Testis (tissue), 2 donors: Measurements from ENCODE around the gene ASCC1.

Experiments used
- POLR2A ChIP-seq: fragments of 450-650 bp; IDR thresholded peaks from one replicate; pipeline ENCODE4 v1.6.1; 2017; ENCODE audit warnings: antibody characterized with exemption, mild to moderate bottlenecking, moderate library complexity
- TF ChIP-seq, protein P1 (sequence below), 3 experiments: fragments of 450-650 bp in 2 of 3; fragments of 200-600 bp in 1 of 3; sonication (generic) in 1 of 3; IDR thresholded peaks; one replicate each; pipeline ENCODE4 v1.5.1; 2016 to 2019; ENCODE audit warnings: antibody characterized with exemption in 3 of 3, mild to moderate bottlenecking in 2 of 3, moderate library complexity in 1 of 3

DNA sequence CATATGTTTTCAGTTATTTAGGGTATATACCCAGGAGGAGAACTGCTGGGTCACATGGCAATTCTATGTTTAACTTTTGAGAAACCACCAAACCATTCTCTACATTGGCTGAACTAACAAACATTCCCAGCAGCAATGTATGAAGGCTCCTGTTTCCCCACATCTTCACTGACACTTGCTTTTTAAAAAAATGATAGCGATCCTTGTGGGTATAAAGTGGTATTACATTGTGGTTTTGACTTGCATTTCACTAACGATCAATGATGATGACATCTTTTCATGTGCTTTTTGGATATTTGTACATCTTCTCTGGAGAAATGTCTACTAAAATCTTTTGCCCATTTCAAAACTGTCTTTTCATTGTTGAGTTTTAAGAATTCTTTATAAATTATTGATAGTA, 51.5 kb downstream of the ASCC1 start:
- TF ChIP-seq, protein P1, sequence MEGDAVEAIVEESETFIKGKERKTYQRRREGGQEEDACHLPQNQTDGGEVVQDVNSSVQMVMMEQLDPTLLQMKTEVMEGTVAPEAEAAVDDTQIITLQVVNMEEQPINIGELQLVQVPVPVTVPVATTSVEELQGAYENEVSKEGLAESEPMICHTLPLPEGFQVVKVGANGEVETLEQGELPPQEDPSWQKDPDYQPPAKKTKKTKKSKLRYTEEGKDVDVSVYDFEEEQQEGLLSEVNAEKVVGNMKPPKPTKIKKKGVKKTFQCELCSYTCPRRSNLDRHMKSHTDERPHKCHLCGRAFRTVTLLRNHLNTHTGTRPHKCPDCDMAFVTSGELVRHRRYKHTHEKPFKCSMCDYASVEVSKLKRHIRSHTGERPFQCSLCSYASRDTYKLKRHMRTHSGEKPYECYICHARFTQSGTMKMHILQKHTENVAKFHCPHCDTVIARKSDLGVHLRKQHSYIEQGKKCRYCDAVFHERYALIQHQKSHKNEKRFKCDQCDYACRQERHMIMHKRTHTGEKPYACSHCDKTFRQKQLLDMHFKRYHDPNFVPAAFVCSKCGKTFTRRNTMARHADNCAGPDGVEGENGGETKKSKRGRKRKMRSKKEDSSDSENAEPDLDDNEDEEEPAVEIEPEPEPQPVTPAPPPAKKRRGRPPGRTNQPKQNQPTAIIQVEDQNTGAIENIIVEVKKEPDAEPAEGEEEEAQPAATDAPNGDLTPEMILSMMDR (IDR thresholded peaks at IDR 0.05) = no peak
- TF ChIP-seq POLR2A = no peak
